ENCODE data around the gene INPP4B. TPM values are rescaled to one million over a fixed set of nuclear protein-coding genes. Genes with fewer than 3 reads are reported as not detected.

The INPP4B gene
- total RNA-seq, 1 experiment from 2014 or later: 14.3 TPM

DNA sequence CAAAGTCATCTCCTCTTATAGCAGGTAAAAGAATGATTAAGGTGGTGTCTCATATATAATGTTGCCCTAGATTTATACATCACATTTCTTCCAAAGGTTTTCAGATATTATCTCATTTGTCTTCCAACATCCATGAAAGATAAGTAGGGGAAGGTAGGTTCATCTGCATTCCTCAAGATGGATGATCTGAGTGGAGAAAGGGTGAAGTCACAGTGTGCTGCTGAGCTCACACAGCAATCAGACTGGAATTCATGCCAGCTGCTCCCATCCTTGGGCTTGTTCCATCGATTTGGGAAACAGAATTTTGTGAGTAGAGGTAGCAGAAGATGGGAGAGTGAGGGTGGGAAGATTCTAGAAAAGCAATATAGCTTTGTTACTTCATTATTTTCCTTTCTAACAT, 482.4 kb downstream of the INPP4B start:
- RAD21 ChIA-PET (ENCODE audit: low non-redundant PET in 1 of 2, low total read pairs in 2 of 2, uncharacterized antibody in 2 of 2, unreplicated experiment in 2 of 2): no interaction called here

More for the DNA sequence above, 482.4 kb downstream of the INPP4B start:
- intact Hi-C loops (cut with micrococcal nuclease): no loop called here
- no peak for ATAC-seq
- no TSS peak for BruUV-seq (replicated peaks)
- H4K20me1 ChIP-seq (ENCODE audit: insufficient read depth): no peaks in the 10 kb centered on the region
- H3K79me2 ChIP-seq (ENCODE audit: insufficient read depth, low read length): peaks cover 5% of the 10 kb centered on the region; the same call in 1 of the 2 replicates
- ChIA-PET CTCF (no interaction called here), POLR2A (no interaction called here)
- H3K9ac ChIP-seq (ENCODE audit: low read length): no peak overlapping the region
- H3K27me3 ChIP-seq (ENCODE audit: insufficient read depth, low read length): no peaks in the 10 kb centered on the region
- H3K4me2 ChIP-seq (ENCODE audit: low read length): no peak overlapping the region
- H3K4me1 ChIP-seq (ENCODE audit: control insufficient read depth in 1 of 2, insufficient read depth in 2 of 2, low read length in 2 of 2): peaks cover 0 to 14% of the 10 kb centered on the region in 2 experiments; a peak in 2 of 4 replicates
- TF ChIP-seq, protein P1, sequence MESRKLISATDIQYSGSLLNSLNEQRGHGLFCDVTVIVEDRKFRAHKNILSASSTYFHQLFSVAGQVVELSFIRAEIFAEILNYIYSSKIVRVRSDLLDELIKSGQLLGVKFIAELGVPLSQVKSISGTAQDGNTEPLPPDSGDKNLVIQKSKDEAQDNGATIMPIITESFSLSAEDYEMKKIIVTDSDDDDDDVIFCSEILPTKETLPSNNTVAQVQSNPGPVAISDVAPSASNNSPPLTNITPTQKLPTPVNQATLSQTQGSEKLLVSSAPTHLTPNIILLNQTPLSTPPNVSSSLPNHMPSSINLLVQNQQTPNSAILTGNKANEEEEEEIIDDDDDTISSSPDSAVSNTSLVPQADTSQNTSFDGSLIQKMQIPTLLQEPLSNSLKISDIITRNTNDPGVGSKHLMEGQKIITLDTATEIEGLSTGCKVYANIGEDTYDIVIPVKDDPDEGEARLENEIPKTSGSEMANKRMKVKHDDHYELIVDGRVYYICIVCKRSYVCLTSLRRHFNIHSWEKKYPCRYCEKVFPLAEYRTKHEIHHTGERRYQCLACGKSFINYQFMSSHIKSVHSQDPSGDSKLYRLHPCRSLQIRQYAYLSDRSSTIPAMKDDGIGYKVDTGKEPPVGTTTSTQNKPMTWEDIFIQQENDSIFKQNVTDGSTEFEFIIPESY (IDR thresholded peaks at IDR 0.05; ENCODE audit: extremely low read depth, insufficient replicate concordance, low read length): no peak
- TF ChIP-seq, protein P2, sequence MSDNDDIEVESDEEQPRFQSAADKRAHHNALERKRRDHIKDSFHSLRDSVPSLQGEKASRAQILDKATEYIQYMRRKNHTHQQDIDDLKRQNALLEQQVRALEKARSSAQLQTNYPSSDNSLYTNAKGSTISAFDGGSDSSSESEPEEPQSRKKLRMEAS (IDR thresholded peaks at IDR 0.05): no peak
- TF ChIP-seq CBX3 (IDR thresholded peaks at IDR 0.05; ENCODE audit: low read depth) (no peak), EGR1 (IDR thresholded peaks at IDR 0.05; ENCODE audit: low read depth) (no peak), YY1 (IDR thresholded peaks at IDR 0.05; ENCODE audit: extremely low read depth, insufficient replicate concordance, low read depth, low read length) (no peak), SP1 (IDR thresholded peaks at IDR 0.05; ENCODE audit: low read depth) (no peak), ZFX (IDR thresholded peaks at IDR 0.05) (no peak), SRF (IDR thresholded peaks at IDR 0.05; ENCODE audit: low read depth) (no peak), EZH2 (IDR thresholded peaks at IDR 0.05) (no peak), ELF1 (IDR thresholded peaks at IDR 0.05; ENCODE audit: borderline replicate concordance, low read depth) (no peak), JUND (IDR thresholded peaks at IDR 0.05) (no peak), TCF7L2 (IDR thresholded peaks at IDR 0.05; ENCODE audit: borderline replicate concordance, extremely low read depth, insufficient read depth, insufficient read length) (no peak), SIN3A (IDR thresholded peaks at IDR 0.05; ENCODE audit: low read depth) (no peak), CEBPB (IDR thresholded peaks at IDR 0.05; ENCODE audit: low read depth) (no peak)
- TF ChIP-seq, protein P3, sequence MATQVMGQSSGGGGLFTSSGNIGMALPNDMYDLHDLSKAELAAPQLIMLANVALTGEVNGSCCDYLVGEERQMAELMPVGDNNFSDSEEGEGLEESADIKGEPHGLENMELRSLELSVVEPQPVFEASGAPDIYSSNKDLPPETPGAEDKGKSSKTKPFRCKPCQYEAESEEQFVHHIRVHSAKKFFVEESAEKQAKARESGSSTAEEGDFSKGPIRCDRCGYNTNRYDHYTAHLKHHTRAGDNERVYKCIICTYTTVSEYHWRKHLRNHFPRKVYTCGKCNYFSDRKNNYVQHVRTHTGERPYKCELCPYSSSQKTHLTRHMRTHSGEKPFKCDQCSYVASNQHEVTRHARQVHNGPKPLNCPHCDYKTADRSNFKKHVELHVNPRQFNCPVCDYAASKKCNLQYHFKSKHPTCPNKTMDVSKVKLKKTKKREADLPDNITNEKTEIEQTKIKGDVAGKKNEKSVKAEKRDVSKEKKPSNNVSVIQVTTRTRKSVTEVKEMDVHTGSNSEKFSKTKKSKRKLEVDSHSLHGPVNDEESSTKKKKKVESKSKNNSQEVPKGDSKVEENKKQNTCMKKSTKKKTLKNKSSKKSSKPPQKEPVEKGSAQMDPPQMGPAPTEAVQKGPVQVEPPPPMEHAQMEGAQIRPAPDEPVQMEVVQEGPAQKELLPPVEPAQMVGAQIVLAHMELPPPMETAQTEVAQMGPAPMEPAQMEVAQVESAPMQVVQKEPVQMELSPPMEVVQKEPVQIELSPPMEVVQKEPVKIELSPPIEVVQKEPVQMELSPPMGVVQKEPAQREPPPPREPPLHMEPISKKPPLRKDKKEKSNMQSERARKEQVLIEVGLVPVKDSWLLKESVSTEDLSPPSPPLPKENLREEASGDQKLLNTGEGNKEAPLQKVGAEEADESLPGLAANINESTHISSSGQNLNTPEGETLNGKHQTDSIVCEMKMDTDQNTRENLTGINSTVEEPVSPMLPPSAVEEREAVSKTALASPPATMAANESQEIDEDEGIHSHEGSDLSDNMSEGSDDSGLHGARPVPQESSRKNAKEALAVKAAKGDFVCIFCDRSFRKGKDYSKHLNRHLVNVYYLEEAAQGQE (IDR thresholded peaks at IDR 0.05; ENCODE audit: low read depth): no peak
- TF ChIP-seq, protein P4, sequence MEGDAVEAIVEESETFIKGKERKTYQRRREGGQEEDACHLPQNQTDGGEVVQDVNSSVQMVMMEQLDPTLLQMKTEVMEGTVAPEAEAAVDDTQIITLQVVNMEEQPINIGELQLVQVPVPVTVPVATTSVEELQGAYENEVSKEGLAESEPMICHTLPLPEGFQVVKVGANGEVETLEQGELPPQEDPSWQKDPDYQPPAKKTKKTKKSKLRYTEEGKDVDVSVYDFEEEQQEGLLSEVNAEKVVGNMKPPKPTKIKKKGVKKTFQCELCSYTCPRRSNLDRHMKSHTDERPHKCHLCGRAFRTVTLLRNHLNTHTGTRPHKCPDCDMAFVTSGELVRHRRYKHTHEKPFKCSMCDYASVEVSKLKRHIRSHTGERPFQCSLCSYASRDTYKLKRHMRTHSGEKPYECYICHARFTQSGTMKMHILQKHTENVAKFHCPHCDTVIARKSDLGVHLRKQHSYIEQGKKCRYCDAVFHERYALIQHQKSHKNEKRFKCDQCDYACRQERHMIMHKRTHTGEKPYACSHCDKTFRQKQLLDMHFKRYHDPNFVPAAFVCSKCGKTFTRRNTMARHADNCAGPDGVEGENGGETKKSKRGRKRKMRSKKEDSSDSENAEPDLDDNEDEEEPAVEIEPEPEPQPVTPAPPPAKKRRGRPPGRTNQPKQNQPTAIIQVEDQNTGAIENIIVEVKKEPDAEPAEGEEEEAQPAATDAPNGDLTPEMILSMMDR (IDR thresholded peaks at IDR 0.05 in 2 of 3, conservative IDR thresholded peaks at IDR 0.05 in 1 of 3; ENCODE audit: borderline replicate concordance in 1 of 3, insufficient read depth in 1 of 3, low read depth in 2 of 3, low read length in 2 of 3): no peak
- H3K27ac ChIP-seq (ENCODE audit: low read depth, low read length): no peak overlapping the region
- no peak overlapping the region for H2AFZ ChIP-seq (ENCODE audit: low read depth, low read length, poor library complexity, severe bottlenecking)
- H3K4me3 ChIP-seq (replicated peaks in 1 of 2; ENCODE audit: low read depth in 1 of 2, low read length in 2 of 2): no peak overlapping the region
- no peaks in the 10 kb centered on the region for H3K9me3 ChIP-seq (ENCODE audit: control insufficient read depth in 1 of 2, insufficient read depth in 1 of 2, low read depth in 1 of 2, low read length in 2 of 2)
- no peaks in the 10 kb centered on the region for H3K36me3 ChIP-seq (ENCODE audit: control insufficient read depth in 1 of 2, insufficient read depth in 2 of 2, low read length in 2 of 2)
- H3K9me2 ChIP-seq (ENCODE audit: insufficient read depth): no peaks in the 10 kb centered on the region
- DNase-seq (ENCODE audit: low read depth, low spot score): no peak
